HG03025 (cell line): ENCODE results near the gene CEP131.

Experiments used
- ATAC-seq: cut with Tn5 transposase; IDR thresholded peaks from one replicate; pipeline ENCODE4 v1.9.1; 2021; ENCODE audit warnings: mild to moderate bottlenecking, moderate library complexity; ENCODE audit not compliant: unreplicated experiment, low FRiP score

The CEP131 gene

DNA sequence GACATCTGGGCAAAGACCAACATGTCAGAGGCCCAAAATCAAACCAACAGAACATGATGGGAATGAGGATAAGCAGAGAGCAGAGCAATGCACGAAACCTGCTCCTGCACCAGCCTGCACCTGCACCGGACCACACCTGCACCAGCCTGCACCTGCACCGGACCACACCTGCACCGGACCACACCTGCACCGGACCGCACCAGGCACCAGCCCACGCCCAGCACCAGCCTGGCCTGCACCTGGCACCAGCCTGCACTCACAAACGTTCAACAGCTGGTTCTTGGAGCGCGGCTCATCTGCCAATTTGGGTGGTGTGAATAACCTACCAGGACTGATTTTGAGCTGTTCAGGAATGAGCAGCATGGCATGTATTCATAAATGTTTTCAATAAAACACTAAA is 18.2 kb downstream of the CEP131 start:
- ATAC-seq: no peak

DNA sequence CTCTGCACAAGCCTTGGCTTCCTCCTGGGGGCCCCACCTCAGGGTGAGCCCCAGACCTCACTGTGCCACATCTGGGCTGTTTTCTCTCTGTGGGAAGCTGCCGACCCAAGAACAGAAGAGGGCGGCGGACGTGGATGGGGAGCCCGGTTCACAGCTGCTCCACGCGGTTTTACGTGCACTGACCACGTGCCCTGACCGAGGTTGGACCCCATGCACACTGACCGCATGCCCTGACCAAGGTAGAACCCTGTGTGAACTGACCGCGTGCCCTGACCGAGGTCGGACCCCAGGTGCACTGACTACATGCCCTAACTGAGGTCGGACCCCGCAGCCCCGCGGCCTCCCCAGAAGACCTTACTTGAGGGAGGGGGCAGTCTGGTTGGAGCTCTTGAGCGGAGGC is 19.6 kb downstream of the CEP131 start:
- no peak for ATAC-seq

DNA sequence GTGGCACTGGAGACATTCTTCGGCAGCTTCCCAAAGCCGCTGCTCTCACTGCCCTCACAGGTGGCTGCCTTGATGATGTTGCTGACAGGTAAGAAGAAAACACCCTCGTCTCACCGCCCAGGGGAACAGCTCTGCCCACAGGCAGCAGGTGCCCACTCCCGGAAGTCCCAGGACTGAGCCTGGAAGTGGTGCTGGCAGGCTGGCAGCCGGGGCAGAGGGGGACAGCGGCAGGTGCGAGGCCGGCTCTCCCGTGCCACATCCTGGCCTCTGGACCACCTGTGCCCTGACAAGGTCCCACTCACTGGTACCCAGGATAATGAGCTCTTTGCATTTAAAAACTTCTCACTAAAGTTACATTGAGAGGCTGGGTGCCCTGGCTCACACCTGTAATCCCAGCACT is 20.4 kb downstream of the CEP131 start:
- no peak for ATAC-seq

DNA sequence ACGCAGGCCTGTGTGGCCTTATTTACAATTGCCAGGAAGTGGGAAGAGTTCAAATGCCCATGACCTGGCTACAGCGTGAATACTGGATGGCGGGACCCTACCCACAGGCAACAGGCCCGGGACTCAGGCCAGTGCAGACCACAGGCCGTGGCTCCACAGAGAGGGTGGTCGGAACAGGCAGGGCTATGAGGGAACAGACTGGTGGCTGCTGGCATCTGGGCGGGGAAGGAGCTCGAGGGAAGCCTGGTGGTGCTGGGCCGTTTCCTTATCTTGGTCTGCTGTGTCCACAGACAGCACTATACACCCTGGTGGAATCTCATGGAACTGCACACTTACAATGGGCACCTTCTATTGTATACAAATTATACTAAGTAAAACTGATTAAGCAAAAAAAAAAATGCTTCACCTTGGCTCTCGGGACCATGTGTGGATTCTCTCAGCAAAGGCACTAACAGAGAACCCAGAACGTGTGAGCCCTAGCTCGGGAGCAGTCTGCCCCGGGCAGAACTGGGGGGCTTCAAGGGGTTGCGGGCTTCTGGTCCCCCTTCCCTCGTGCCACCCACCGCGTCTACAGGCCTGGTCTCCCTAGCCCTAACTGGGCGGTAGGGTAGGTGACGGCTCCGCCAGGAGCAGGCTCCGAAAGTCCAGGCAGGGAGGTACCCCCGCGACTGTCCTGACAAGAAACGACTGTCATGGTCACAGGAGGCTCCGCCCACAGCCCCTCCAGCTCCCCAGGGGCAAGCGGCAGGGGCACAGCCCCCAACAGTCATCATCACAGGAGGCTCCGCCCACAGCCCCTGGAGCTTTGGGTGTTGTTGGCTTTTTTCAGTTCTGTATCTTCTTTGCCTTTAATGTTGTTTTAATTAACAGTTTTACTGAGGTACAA is 21.8 kb downstream of the CEP131 start:
- no peak for ATAC-seq

DNA sequence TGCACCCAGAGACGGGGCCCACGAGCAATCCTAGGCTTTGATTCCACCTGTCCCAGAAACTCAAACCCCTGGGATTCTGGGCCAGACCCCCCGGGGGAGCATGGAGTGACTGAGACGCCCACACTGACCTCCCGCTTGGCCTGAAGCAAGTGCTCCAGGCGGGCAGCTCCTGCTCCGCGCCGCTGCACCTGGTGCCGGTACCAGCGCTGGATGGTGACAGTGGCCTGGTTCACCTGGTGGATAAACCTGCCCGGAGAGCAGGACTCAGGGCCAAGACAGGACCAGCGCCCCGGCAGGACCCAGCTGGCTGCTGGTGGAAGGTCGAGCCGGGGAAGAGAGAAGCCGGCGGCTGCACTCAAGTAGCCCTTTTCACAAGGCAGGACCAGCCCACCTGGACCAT is 22.6 kb downstream of the CEP131 start:
- ATAC-seq: no peak

DNA sequence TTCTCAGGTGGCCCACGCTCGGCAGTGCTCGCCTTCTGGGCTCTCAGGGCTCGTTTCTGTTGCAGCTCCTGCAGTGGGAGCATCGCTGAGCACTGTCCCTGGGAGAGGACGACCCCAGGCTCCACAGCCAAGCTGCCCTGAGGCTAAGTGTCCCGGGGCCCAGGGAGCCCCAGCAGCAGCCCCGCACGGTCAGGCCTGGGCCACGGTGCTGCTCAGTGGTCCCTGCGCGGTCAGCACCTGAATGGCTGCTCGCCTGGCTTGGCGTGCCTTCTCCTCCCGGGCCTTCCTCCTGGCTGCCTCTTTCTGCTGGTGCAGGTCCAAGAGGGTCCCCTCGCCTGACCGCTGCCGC is 23.3 kb downstream of the CEP131 start:
- ATAC-seq: no peak

DNA sequence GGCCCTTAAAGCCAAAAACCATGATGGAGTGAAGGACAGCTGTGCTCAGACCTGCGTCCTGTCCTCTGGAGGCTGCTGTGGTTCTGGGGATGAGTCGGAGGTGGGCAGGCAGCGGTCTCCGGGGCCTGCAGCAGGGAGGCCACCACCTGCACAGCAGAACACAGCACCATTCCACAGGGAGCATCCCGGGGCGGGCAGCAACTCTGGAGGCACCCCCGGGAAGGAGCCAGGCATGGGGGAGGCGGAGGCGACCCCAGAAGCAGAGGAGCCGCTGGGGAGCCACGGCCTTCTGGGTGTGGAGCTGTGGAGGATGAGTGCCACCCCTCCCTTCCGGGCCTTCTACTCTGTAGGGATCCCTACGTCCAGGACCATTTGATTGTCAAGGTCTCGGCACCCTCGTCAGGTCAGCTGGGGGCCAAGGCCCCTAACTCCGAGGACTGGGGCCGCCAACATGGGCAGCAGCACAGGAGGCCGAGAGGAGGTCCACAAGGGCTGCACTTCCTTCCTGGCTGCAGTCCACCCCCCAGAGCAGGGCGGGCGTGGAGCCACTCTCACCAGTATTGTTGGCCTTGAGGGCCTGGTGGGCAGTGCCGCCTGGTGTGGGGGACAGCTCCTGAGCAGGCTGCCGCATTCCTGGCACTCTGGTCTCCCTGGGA is 23.8 kb downstream of the CEP131 start:
- no peak for ATAC-seq

DNA sequence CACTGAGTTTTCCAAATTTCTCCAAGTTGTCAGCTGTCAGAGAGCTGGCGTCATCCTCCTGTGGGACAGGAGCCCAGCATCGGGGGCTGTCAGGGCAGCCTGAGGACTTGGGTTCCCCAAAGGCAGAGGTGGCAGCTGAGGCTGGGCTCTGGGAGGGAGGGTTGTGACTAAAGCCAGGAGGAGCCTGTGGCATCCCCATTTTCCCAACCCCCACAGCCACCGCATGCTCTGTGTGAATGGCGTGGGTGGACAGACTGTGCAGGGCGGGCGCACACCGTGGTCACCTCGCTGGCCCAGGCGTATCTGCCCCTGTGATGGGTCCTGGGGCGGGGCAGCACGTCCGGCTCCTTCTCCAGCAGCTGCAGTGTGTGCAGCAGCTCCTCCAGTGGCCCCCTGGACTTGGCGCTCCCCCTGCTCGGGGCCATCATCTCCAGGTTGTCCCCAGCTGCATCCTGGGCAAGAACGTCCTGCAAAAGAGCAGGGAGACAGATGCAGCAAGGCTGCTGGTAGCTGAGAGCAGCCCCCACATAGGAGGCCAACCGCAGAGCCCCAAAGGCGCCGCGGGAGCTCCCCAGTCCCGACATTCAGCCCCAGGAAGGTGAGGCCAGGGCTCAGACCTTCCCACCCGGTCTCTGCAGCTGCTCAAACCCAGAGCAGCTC is 24.8 kb downstream of the CEP131 start:
- no peak for ATAC-seq

DNA sequence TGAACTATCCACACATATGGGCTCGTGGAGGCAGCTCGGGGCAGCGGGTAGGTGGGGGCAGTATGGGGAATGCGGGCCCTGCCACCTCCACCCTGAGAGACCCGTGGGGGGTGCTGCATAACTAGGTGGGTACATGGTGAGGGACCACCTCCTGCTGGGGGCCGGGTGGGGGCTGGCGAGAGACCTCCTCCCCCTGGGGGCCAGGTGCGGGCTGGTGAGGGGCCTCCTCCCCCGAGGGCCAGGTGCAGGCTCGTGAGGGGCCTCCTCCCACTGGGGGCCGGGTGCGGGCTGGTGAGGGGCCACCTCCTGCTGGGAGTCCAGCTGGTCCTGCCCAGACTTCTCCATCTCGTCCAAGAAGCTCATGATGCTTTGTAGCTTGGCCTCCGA is 25.4 kb downstream of the CEP131 start:
- ATAC-seq: no peak

DNA sequence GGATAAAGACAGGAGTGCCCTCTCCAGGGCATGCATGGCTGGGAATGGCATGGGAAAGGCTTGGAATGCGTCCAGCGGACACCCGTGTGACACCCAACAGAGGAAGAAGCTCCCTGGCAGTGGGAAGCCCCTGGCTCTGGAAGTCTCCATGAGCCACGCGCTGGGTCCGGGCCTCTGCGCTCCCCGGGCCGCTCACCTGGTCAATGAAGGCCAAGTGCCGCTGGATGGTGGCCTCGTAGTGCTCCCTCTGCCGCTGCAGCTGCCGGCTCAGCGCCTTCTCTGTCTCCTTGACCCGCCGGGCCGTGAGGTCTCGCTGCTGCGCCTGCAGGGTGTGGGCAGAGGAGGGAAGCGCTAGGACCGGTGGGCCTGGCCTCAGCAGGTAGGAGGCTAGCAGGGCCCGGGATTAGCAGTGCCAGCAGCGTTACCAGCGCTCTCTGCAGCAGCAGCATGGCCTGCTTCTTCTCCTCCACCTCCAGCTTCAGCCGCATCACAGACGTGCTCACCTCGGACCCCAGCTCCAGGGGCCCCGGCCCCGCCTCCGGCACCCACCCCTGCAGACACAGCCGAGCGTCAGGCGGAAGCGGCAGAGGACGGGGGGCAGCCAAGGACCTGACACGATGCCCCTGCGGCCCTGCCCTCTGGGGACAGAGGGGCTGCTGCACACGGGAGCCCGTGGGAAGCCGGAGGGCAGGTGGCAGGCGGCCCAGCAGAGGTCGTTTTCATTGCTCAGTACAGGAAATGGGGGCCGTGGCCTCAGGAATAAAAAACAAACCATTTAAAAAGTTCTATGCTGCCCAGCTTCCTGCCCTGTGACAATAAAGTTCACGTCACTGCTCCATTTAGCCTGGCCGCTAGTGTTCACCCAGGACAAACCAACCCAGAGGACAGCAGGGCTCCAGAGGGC is 26.0 kb downstream of the CEP131 start:
- no peak for ATAC-seq

DNA sequence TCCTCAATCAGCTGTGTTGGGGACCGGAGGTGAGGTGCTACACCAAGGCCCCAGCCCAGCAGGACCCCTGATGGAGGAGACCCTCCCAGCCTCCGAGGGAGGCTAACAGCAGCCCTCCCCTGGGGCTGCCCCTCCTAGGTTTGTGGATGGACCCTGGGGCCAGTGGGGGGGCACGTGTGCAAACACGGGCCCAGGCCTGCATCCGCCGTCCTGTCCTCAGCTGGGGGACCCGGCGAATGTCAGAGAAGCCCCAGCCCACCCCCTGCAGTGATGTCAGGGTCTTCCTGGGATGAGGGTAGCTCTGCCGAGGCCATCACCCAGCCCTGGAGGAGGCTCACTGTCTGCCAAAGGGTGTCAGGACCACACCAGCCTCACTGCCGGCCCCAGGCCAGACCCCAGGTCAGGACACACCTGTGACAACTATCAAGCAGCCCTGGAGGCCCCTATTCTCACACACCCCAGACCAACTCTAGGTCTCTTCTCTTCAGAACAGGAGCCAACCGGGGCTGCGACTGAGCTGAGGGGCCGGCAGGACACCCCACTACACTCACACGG is 26.7 kb downstream of the CEP131 start:
- ATAC-seq: no peak

DNA sequence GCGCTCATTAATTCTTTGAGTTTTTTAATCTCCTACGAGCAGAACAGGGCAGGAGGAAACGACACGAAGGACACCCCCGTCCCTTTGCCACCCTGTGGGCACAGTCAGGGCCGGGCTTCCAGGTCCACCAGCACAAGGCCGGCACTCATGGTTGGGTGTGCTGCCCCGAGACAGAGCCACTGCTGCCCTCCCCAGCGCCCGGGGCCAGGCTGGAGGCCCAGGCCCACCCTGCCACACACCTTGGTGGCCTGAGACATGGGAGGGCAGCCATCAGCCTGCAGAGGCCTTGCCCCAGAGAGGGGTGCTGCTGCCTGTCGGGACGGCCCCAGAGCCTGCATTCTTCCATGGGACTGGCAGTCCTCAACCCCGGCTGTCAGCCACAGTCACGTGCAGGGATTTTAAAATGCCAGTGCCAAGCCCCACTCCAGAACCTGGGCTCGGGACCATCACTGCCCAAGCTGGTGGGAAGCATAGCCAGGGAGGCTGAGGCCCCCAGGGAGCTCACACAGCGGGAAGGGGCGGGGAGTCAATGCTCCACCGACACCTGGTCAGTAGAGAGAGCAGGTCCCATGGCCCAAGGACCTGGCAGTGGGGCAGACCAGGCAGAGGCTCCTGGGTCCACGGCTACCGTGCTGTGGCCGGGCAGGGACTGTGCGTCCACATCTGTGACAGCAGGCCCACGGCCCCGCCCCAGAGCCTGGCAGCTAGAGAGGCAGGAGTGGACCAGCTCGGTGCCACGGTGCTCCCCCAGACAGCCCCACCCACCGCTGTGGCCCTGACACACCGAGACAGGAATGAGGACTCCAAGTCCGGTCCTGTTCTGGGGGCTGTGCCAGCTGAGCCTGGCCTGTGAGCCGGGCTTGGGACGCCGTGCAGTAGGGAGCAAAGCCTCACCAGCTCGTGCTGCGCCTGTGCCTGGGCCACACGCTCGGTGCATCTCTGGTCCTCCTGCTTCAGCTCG is 27.5 kb downstream of the CEP131 start:
- ATAC-seq: no peak

DNA sequence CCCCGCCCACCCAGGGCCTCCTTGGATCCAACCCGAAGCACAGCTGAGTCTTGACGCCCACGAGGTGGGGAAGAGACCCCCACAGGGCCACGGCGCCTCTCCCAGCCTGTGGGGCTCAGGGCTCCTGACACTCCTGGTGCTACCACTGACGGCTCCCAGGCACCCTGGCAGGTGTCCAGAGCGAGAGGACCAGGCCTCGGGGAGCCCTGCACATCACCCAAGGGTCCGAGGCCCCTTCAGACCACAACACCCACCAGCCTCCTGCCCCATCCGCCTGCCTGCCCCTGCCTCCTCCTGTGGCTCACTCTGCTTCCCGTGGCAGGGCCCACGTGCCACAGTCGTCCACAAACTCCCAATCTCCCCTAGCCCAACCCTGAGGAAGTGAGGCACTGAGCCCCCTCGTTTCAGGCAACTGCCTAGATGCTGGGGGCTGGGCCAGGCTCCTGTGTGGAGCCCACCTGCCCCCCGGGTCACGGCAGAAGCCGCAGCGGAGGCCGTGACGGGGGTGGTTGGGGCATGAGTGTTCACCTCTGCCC is 28.5 kb downstream of the CEP131 start:
- no peak for ATAC-seq

DNA sequence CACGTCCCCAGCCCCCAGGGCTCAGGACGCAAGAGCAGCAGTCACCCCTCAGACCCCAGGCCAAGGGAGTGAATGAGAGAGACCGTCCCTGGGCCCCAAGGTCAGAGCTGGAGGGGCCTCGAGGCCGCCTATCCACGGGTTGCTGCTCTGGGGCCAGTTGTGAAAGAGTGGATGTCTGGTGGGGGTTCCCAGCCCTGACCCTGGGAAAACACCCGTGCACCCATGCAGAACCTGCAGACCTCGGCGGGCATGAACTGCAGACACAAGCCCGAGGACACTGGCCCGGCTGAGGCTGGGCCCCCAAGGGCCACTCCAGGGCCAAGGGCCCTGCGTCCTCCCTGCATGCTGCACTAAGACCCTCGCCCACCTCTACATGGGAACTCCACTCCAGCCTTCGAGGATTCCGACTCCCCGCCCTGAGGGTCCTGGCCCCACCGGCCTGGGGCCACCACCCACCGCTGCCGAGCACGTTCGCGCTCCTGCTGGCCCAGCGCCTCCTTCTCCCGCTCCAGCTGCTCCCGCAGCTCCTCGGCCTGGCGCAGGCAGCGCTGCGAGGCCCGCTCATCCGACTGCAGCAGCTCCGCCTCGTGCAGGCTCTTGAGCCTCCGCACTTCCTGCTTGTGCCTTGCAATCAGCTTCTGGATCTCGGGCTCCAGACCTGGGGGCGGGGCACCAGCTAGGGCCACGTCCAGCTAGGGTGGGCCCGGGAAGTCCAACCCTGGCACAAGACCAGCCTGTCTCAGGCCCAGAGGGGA is 29.1 kb downstream of the CEP131 start:
- ATAC-seq: no peak

DNA sequence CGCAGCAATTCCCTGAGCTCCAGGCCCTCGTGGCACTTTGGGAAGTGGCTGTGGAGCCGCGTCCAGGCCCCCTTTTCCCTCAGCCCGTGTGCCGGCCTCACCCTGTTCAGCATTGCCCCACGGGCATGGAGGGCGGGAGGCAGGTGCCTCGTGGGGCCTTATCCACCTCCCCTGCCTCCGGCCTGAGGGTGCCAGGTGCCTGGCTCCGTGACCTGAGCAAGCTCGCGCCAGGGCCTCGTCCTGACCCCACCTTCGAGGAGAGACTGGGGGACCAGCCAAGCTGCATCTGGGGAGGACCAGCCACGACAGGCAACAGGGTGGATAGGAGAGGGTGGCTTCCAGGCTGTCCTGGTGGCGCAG is 29.7 kb downstream of the CEP131 start:
- no peak for ATAC-seq

DNA sequence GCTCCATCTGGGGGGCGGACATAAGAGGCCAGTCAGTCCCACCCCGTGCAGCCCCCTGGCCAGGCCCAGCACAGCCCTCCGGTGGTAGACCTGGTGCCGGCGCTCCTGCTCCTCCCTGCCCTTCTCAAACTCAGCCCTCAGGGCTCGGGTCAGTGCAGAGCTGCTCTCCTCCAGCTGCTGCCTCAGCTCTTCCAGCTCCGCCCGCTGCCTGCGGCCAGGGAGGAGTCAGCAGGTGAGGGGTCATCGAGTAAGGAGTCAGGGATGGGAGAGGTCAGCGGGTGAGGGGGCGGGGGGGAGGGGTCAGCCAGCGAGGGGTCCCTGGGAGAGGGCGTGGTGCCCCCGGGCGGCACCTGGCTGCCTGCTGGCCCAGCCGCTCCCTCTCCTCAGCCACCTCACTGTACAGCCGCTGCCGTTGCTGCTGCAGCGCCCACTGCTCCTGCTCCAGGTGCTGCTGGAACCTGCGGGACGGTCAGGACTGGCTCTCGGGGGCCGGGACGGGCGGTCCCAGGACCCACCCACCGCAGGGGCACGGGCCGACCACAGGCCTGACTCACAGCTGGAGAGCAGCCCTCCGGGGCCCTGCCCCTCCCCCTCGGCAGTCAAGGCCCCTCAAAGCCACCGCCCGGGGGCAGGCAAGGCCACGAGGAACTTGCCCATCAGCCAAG is 30.2 kb downstream of the CEP131 start:
- no peak for ATAC-seq

DNA sequence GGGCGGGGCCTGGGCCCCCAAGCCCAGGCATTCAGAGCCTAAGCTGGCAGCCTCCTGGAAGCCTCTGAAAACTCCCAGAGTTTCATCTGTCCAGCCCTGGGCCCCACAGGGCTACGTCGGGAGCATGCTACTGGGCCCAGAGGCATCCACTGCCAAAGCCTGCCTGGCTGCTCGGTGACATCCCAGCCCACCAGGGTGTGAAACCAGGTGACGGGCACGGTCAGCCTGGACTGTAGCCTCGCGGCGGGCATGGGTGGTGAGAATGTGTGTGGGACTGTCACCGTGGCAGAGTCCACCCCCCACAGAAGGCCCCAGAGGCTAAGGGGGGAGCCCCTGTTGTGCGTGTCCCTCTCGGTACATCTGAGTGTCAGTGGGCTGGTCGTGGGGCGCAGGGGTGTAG is 31.1 kb downstream of the CEP131 start:
- no peak for ATAC-seq

DNA sequence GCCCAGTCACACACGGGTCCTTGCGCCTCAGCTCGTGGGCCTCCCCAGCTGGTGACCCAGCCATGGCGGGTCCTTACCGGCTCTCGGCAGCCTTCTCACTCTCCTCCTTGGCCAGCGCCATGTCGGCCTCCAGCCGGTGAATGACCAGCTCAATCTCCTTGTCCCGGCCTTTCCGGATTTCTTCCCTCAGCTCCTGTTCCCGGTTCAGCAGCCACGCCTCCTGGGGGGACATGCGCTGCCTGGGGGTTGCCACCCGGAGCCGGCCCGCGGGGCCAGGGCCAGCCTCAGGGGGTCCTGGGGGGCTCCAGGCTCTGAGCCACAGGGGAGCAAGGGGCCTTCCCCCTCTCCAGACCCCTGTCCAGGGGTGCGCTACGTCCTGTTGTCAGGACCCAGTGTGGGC is 31.6 kb downstream of the CEP131 start:
- ATAC-seq: no peak
